Measurements from ENCODE around the gene TMCC1.

- TF ChIP-seq CTCF (IDR thresholded peaks at IDR 0.05; ENCODE audit: insufficient read depth, low read length) (no peak), GABPA (IDR thresholded peaks at IDR 0.05; ENCODE audit: low read depth) (no peak), POLR2AphosphoS5 (IDR thresholded peaks at IDR 0.05; ENCODE audit: low read depth) (no peak), REST (IDR thresholded peaks at IDR 0.05; ENCODE audit: insufficient replicate concordance, low read depth) (no peak)
Observed at GRCh38 chr3:129747136-129747535, 146.4 kb downstream of the TMCC1 start.
